Aorta (tissue), 5 donors: ENCODE results near the gene ABL2. TPM values are rescaled to one million over a fixed set of nuclear protein-coding genes. Genes with fewer than 3 reads are reported as not detected.

Experiments used
- ATAC-seq: fragments of 200-7000 bp; cut with Tn5 transposase; one replicate; pipeline ENCODE4 v1.9.1; 2022; ENCODE audit warnings: moderate library complexity; ENCODE audit not compliant: low FRiP score
- DNase-seq, 2 donors: peaks; one replicate each; pipeline ENCODE4 v3.0.0-alpha.2; 2020
- H3K27ac ChIP-seq, 2 donors: one replicate each; pipeline ENCODE4 v1.5.1; 2013; ENCODE audit warnings: low read length in 2 of 2, mild to moderate bottlenecking in 2 of 2, moderate library complexity in 2 of 2, control low read depth in 1 of 2, inconsistent platforms in 1 of 2, low read depth in 1 of 2
- H3K27me3 ChIP-seq, 2 donors: one replicate each; pipeline ENCODE4 v1.6.1; 2013; ENCODE audit warnings: control low read depth in 1 of 2, low read length in 1 of 2, mild to moderate bottlenecking in 1 of 2, moderate library complexity in 1 of 2; ENCODE audit not compliant: insufficient read depth in 2 of 2, control insufficient read depth in 1 of 2
- H3K36me3 ChIP-seq, 2 donors: one replicate each; pipeline ENCODE4 v1.6.1; 2013; ENCODE audit warnings: control low read depth in 1 of 2, low read length in 1 of 2, mild to moderate bottlenecking in 1 of 2; ENCODE audit not compliant: insufficient read depth in 2 of 2, control insufficient read depth in 1 of 2
- H3K4me1 ChIP-seq, 2 donors: one replicate each; pipeline ENCODE4 v1.6.1; 2013; ENCODE audit warnings: low read length in 2 of 2, control low read depth in 1 of 2, mild to moderate bottlenecking in 1 of 2, moderate library complexity in 1 of 2; ENCODE audit not compliant: insufficient read depth in 2 of 2, control insufficient read depth in 1 of 2
- H3K4me3 ChIP-seq, 2 donors: one replicate each; pipeline ENCODE4 v1.5.1; 2013; ENCODE audit warnings: low read length in 2 of 2, control low read depth in 1 of 2, mild to moderate bottlenecking in 1 of 2
- H3K9me3 ChIP-seq: one replicate; pipeline ENCODE4 v1.6.1; 2013; ENCODE audit warnings: mild to moderate bottlenecking, low read length; ENCODE audit not compliant: control insufficient read depth
- WGBS, 2 donors: extraction: QIAGEN DNeasy Blood & Tissue Kit; methylation state at CpG; one replicate each; pipeline ENCODE4 v1.1.7; 2013; 5-methylcytosine and 5-hydroxymethylcytosine counted together
- intact Hi-C, 2 donors: fragments of 100-400 bp; cut with DNase I; formaldehyde crosslinking; loops; one replicate each; pipeline versions ENCODE4 v1.14.2 to v1.15.0; 2022
- polyA plus RNA-seq, 2 donors: library from polyadenylated mRNA; stranded (reverse); fragments of 200-250 nt; gene quantifications; one replicate each; pipeline ENCODE4 v1.2.3, GENCODE V29; 2013
- total RNA-seq, 2 donors: library from RNA; stranded (reverse); fragmentation: NEBNext Ultra II Directional; extraction: Animal tissue kit (Norgen Biotek cat#: 25700); gene quantifications; one replicate each; pipeline ENCODE4 v1.2.1, GENCODE V29; 2021
- donor health status: healthy with polysubstance abuse.
- donor health status: Bipolar disorder and iron deficiency.
- donor health status: DM: no; HTN: no; CAD: no.
- donor health status: DM: no; HTN: no; CAD: no.
- donor health status: DM: yes; HTN: yes; CAD: no.

The ABL2 gene
- total and polyA plus RNA-seq, 4 donors: 2.4 to 58.5 (median 31.2) TPM

- ATAC-seq: no peak
- intact Hi-C loops: no loop called here
- peaks cover 1 to 4% of the 10 kb centered on the region in 2 donors for H3K4me1 ChIP-seq
- no peaks in the 10 kb centered on the region for H3K9me3 ChIP-seq
- H3K36me3 ChIP-seq: no peaks in the 10 kb centered on the region
- no peak overlapping the region for H3K4me3 ChIP-seq
- 95 to 96% methylated on average over 4 of the region's 4 CpGs for WGBS, 2 donors
- no peak for DNase-seq
- no peak overlapping the region for H3K27ac ChIP-seq
- no peaks in the 10 kb centered on the region for H3K27me3 ChIP-seq
These were observed 75.0 kb downstream of the ABL2 start for GRCh38 chr1:179154437-179154836.

DNA sequence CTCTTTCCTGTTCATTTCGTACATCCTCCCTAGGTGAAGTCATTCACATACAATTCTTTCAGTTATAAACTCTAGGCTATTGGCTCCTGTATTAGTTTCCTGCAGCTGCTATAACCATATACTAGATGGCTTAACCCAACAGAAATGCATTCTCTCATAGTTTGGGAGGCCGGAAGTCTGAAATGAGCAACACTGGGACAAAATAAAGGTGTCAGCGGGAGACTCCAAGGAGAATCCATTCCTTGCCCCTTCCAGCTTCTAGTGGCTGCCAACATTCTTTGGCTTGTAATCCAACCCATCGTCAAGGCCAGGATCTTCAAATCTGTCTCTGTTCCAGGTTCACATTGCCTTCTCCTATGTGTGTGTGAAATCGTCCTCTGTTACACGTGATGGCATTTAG, 76.3 kb downstream of the ABL2 start:
- 65 to 72% methylated on average over 6 of the region's 6 CpGs for WGBS, 2 donors
- no peaks in the 10 kb centered on the region for H3K36me3 ChIP-seq
- H3K4me1 ChIP-seq: peaks cover 1 to 4% of the 10 kb centered on the region in 2 donors
- no peak for ATAC-seq
- H3K4me3 ChIP-seq: no peak overlapping the region
- intact Hi-C loops: no loop called here
- no peaks in the 10 kb centered on the region for H3K9me3 ChIP-seq
- no peaks in the 10 kb centered on the region for H3K27me3 ChIP-seq
- no peak for DNase-seq
- no peak overlapping the region for H3K27ac ChIP-seq

DNA sequence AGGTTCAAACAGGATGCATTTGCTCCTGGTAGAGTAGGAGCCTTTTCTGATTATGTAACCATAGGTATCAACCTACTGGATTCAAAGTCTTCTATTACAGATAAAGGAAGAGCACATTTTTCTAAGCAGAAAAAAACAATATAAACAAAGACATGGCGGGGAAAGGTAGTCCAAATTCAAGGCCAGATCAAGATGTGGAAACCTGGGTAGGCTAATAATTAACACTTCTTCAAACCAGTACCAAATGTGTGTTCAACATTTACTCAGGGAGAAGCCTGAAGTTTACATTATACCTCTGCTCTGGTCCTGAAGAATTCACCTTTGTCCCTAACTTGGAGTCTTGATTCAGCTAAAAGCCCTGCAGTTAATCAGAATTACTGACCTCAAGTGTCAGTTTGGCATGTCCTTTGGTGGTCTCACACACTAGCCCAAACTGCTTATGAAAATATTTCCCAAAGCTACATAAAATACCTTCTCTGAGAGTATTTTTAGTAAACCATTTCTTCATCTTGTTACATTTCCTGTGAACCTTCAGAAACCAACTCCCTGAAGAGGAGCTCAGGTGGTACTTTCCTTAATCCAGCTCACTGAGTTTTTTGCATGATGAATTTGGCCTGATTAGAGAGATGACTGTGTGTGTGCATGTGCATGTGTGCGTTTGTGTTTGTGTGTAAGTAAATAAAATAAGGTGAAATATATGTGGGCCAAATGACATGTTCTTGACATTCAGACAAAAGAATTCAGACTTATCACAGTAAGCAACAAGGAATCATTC, 77.4 kb downstream of the ABL2 start:
- intact Hi-C loops: no loop called here
- ATAC-seq (no peak), DNase-seq (no peak)
- H3K27ac ChIP-seq: no peak overlapping the region
- H3K9me3 ChIP-seq: no peaks in the 10 kb centered on the region
- 64 to 72% methylated on average over 2 of the region's 2 CpGs for WGBS, 2 donors
- H3K27me3 ChIP-seq: no peaks in the 10 kb centered on the region
- H3K4me1 ChIP-seq: peaks cover 1 to 4% of the 10 kb centered on the region in 2 donors
- no peaks in the 10 kb centered on the region for H3K36me3 ChIP-seq
- H3K4me3 ChIP-seq: no peak overlapping the region

- no peak for ATAC-seq
- intact Hi-C loops: no loop called here
- H3K36me3 ChIP-seq: no peaks in the 10 kb centered on the region
- no peak for DNase-seq
- no peak overlapping the region for H3K4me3 ChIP-seq
- H3K9me3 ChIP-seq: no peaks in the 10 kb centered on the region
- H3K27me3 ChIP-seq: no peaks in the 10 kb centered on the region
- H3K4me1 ChIP-seq: no peaks in the 10 kb centered on the region
- 98 to 100% methylated on average over 1 of the region's 1 CpG for WGBS, 2 donors
- no peak overlapping the region for H3K27ac ChIP-seq
These were observed 82.6 kb downstream of the ABL2 start for GRCh38 chr1:179146911-179147310.

- 90 to 91% methylated on average over 5 of the region's 5 CpGs for whole genome bisulfite sequencing, 2 donors
These were observed 83.0 kb downstream of the ABL2 start for GRCh38 chr1:179146476-179146875.

GRCh38 chr1:179145521-179145920, 84.0 kb downstream of the ABL2 start:
- ATAC-seq: no peak
- H3K36me3 ChIP-seq: no peaks in the 10 kb centered on the region
- H3K27me3 ChIP-seq: no peaks in the 10 kb centered on the region
- no peak for DNase-seq
- H3K9me3 ChIP-seq: no peaks in the 10 kb centered on the region
- H3K27ac ChIP-seq: no peak overlapping the region
- no peaks in the 10 kb centered on the region for H3K4me1 ChIP-seq
- intact Hi-C loops: no loop called here
- H3K4me3 ChIP-seq: no peak overlapping the region
- 97 to 100% methylated on average over 3 of the region's 3 CpGs for WGBS, 2 donors

More at GRCh38 chr1:179146476-179146875, 83.0 kb downstream of the ABL2 start:
- Histone ChIP-seq H3K27ac (no peak overlapping the region), H3K4me1 (no peaks in the 10 kb centered on the region), H3K9me3 (no peaks in the 10 kb centered on the region), H3K36me3 (no peaks in the 10 kb centered on the region), H3K4me3 (no peak overlapping the region), H3K27me3 (no peaks in the 10 kb centered on the region)
- intact Hi-C loops: no loop called here
- no peak for ATAC-seq
- no peak for DNase-seq

DNA sequence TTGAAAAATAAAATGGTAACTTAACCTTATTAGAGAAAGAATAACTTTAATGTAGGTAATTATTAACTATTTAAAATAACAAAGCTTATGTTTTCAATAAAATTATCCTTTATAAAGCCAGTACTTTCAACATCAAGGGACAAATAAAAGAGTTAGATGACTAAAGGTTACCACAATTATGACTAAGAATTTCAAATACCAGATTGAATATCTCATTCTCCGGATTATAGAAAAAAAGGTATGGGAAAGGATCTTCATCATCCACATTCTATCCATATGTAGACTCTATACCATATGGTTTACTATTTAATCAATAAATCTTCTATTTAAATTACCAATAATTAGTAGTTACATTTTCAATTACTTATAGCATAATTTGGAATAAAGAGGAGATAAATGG, 84.9 kb downstream of the ABL2 start:
- ATAC-seq (no peak), DNase-seq (no peak)
- no peaks in the 10 kb centered on the region for H3K36me3 ChIP-seq
- intact Hi-C loops: no loop called here
- no peaks in the 10 kb centered on the region for H3K9me3 ChIP-seq
- 92 to 100% methylated on average over 1 of the region's 1 CpG for WGBS, 2 donors
- no peak overlapping the region for H3K27ac ChIP-seq
- H3K4me3 ChIP-seq: no peak overlapping the region
- H3K4me1 ChIP-seq: no peaks in the 10 kb centered on the region
- no peaks in the 10 kb centered on the region for H3K27me3 ChIP-seq

GRCh38 chr1:179143322-179143721, 86.2 kb downstream of the ABL2 start:
- intact Hi-C loops: no loop called here
- peak; percentile 75 for ATAC-seq
- Histone ChIP-seq H3K4me1 (no peaks in the 10 kb centered on the region), H3K36me3 (no peaks in the 10 kb centered on the region), H3K9me3 (no peaks in the 10 kb centered on the region), H3K27ac (no peak overlapping the region), H3K4me3 (no peak overlapping the region), H3K27me3 (no peaks in the 10 kb centered on the region)
- no peak for DNase-seq
- WGBS, 2 donors: 43 to 46% methylated on average over 3 of the region's 3 CpGs

DNA sequence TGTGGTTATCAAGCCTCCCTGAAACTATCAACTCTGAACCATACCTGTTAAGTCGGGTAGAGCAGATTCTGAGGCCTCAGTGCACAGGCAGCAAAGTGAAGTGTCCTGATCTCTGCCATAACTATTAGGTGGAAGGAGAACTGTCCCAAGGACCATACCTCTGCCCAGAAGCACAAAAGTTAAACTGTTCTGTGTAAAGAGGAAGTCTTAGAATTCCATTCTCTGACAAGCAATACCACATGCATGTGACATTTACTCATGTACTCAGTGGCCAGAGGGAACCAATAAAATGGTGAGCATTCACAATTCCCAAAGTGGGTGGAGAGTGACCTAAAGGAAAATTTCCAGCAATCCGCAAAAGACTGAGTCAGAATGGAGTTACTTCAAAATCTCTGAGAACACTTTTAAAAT, 86.6 kb downstream of the ABL2 start:
- 73 to 74% methylated on average over 2 of the region's 2 CpGs for WGBS, 2 donors
- Histone ChIP-seq H3K9me3 (no peaks in the 10 kb centered on the region), H3K4me3 (peak overlapping the region in 1 of 2 donors; percentile 14), H3K4me1 (no peaks in the 10 kb centered on the region), H3K27me3 (no peaks in the 10 kb centered on the region), H3K27ac (peak overlapping the region in 1 of 2 donors; percentile 17), H3K36me3 (no peaks in the 10 kb centered on the region)
- DNase-seq (no peak), ATAC-seq (peak; percentile 79)
- intact Hi-C loops: no loop called here
